ENCODE results near the gene ELFN2. TPM values are rescaled to one million over a fixed set of nuclear protein-coding genes. Genes with fewer than 3 reads are reported as not detected.

ELFN2 gene
- total RNA-seq, 1 experiment from 2014 or later, result 2.8 TPM

DNA sequence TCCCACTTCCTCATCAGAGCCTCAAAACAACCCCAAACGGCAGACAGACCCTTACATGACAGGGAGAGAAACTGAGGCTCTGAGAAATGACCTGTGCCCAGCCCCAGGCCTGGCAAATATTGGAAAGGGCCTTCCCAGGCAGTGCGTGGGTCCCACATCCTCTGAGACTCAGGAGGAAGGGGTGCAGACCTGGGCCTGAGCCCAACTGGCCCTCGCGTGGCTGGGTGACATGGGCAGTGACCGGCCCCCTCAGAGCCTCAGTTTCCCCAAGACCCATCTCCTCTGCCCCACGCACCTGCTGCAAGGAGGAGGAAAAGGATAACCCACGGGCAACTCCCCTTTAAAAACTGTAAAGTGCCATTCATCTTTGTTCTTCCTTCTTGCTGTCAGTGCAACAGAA lies 35.6 kb downstream of the ELFN2 start:
- no peaks in the 10 kb centered on the region for H3K36me3 Mint-ChIP-seq (ENCODE audit: insufficient read depth, unreplicated experiment)
- TF ChIP-seq, protein P1, sequence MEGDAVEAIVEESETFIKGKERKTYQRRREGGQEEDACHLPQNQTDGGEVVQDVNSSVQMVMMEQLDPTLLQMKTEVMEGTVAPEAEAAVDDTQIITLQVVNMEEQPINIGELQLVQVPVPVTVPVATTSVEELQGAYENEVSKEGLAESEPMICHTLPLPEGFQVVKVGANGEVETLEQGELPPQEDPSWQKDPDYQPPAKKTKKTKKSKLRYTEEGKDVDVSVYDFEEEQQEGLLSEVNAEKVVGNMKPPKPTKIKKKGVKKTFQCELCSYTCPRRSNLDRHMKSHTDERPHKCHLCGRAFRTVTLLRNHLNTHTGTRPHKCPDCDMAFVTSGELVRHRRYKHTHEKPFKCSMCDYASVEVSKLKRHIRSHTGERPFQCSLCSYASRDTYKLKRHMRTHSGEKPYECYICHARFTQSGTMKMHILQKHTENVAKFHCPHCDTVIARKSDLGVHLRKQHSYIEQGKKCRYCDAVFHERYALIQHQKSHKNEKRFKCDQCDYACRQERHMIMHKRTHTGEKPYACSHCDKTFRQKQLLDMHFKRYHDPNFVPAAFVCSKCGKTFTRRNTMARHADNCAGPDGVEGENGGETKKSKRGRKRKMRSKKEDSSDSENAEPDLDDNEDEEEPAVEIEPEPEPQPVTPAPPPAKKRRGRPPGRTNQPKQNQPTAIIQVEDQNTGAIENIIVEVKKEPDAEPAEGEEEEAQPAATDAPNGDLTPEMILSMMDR (IDR thresholded peaks at IDR 0.05; ENCODE audit: unreplicated experiment), result no peak
- peaks cover 30% of the 10 kb centered on the region for H3K27me3 Mint-ChIP-seq (ENCODE audit: unreplicated experiment)
- H3K27ac Mint-ChIP-seq (ENCODE audit: unreplicated experiment), result no peak overlapping the region
- H3K9me3 Mint-ChIP-seq (ENCODE audit: low read depth, unreplicated experiment), result no peaks in the 10 kb centered on the region
- CTCF ChIA-PET, result no interaction called here
- no peak for DNase-seq
- intact Hi-C loops (cut with micrococcal nuclease; ENCODE audit: unreplicated experiment), result no loop called here
- no peak overlapping the region for H3K4me3 Mint-ChIP-seq (ENCODE audit: low read depth, unreplicated experiment)
- no TSS peak for BruUV-seq (replicated peaks)
- H3K4me1 Mint-ChIP-seq (ENCODE audit: low read depth, unreplicated experiment), result no peaks in the 10 kb centered on the region

GRCh38 chr22:37390075-37390474 lies 37.2 kb downstream of the ELFN2 start:
- no peaks in the 10 kb centered on the region for H3K9me3 Mint-ChIP-seq (ENCODE audit: low read depth, unreplicated experiment)
- intact Hi-C loops (cut with micrococcal nuclease; ENCODE audit: unreplicated experiment), result no loop called here
- H3K4me3 Mint-ChIP-seq (ENCODE audit: low read depth, unreplicated experiment), result no peak overlapping the region
- TF ChIP-seq, protein P1 (IDR thresholded peaks at IDR 0.05; ENCODE audit: unreplicated experiment), result no peak
- H3K36me3 Mint-ChIP-seq (ENCODE audit: insufficient read depth, unreplicated experiment), result no peaks in the 10 kb centered on the region
- BruUV-seq (replicated peaks), result no TSS peak
- CTCF ChIA-PET, result no interaction called here
- no peaks in the 10 kb centered on the region for H3K4me1 Mint-ChIP-seq (ENCODE audit: low read depth, unreplicated experiment)
- H3K27ac Mint-ChIP-seq (ENCODE audit: unreplicated experiment), result no peak overlapping the region
- H3K27me3 Mint-ChIP-seq (ENCODE audit: unreplicated experiment), result peaks cover 34% of the 10 kb centered on the region
- DNase-seq, result no peak

- CTCF ChIA-PET, result interaction anchor here (1.2 kb wide), 1 partner anchor 18 kb away, joined by 3 read pairs; no protein-coding TSS in a partner anchor
Observed at GRCh38 chr22:37388538-37388937, 38.7 kb downstream of the ELFN2 start.

DNA sequence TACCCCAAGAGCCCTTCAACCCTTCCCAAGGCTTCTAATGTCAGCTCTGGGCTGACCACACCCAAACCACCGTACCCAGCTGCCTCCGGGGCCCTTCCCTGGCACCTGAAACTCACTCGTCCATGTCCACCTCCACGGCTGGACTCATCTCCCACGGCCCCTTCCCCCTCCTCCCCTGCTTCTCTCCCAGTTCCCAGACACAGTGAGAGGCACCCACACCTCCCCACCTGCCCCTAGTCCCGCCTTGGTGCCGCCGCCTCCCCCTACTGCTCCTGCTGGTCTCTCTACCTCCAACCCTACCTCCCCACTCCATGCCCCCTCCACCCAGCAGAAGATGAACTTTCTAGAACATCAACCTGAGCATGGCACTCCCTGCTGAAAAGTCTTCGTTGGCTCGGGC lies 39.5 kb downstream of the ELFN2 start:
- no peaks in the 10 kb centered on the region for H3K9me3 Mint-ChIP-seq (ENCODE audit: low read depth, unreplicated experiment)
- BruUV-seq (replicated peaks), result no TSS peak
- no peak overlapping the region for H3K27ac Mint-ChIP-seq (ENCODE audit: unreplicated experiment)
- DNase-seq, result no peak
- CTCF ChIA-PET, result interaction anchor here (0.7 kb wide), 1 partner anchor 129 kb away, joined by 3 read pairs; no protein-coding TSS in a partner anchor
- intact Hi-C loops (cut with micrococcal nuclease; ENCODE audit: unreplicated experiment), result no loop called here
- TF ChIP-seq, protein P1 (IDR thresholded peaks at IDR 0.05; ENCODE audit: unreplicated experiment), result no peak
- H3K4me1 Mint-ChIP-seq (ENCODE audit: low read depth, unreplicated experiment), result no peaks in the 10 kb centered on the region
- no peak overlapping the region for H3K4me3 Mint-ChIP-seq (ENCODE audit: low read depth, unreplicated experiment)
- H3K36me3 Mint-ChIP-seq (ENCODE audit: insufficient read depth, unreplicated experiment), result no peaks in the 10 kb centered on the region
- peaks cover 42% of the 10 kb centered on the region for H3K27me3 Mint-ChIP-seq (ENCODE audit: unreplicated experiment)

More at GRCh38 chr22:37388538-37388937, 38.7 kb downstream of the ELFN2 start:
- Mint-ChIP-seq H3K27me3 (ENCODE audit: unreplicated experiment) (peaks cover 34% of the 10 kb centered on the region), H3K4me3 (ENCODE audit: low read depth, unreplicated experiment) (no peak overlapping the region), H3K27ac (ENCODE audit: unreplicated experiment) (no peak overlapping the region), H3K36me3 (ENCODE audit: insufficient read depth, unreplicated experiment) (no peaks in the 10 kb centered on the region), H3K4me1 (ENCODE audit: low read depth, unreplicated experiment) (no peaks in the 10 kb centered on the region), H3K9me3 (ENCODE audit: low read depth, unreplicated experiment) (no peaks in the 10 kb centered on the region)
- intact Hi-C loops (cut with micrococcal nuclease; ENCODE audit: unreplicated experiment), result no loop called here
- DNase-seq, result no peak
- no TSS peak for BruUV-seq (replicated peaks)
- TF ChIP-seq, protein P1 (IDR thresholded peaks at IDR 0.05; ENCODE audit: unreplicated experiment), result no peak
